ENCODE data around the gene LAMA3. TPM values are rescaled to one million over a fixed set of nuclear protein-coding genes. Genes with fewer than 3 reads are reported as not detected.

Gene LAMA3
- total and polyA plus RNA-seq, 2 donors: 10.4 to 32.3 TPM

DNA sequence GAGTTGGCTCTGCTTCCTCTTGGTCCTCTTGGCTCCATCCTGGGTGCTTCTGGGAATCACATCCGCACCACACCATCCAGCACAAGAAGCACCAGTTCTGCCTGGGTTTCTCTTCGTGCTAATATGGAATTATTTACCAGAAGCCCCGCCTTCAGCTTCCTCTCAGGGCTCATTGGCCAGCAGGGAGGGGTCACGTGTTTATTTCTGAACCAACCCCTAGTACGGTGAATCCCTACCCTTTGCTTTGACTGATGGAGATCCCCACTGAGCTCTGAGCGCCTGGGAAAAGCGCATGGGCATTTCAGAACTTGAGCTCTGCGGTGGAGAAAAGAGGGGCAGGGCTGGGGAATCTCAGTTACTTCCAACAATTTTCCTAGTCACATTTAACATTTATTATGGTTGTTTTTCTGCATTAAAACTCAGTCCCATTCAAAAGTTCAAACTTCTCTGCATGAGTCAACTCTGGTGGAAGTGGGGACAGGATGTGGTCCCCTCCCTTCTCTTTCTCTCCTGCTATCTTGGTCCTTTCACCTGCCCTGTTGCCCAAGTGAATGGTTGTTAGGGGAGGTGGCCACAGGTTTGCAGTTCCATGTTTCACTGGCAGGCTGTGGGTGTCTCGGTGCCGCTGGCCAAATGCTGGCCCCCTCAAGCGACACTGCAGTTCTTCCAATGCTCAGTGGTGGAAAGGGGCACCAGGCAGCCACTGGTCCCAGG is 248.9 kb downstream of the LAMA3 start:
- Histone ChIP-seq H3K4me3 (ENCODE audit: low read depth, low read length) (no peak overlapping the region), H3K4me1 (ENCODE audit: insufficient read depth) (no peaks in the 10 kb centered on the region), H3K27ac (ENCODE audit: low read depth) (no peak overlapping the region), H3K36me3 (ENCODE audit: insufficient read depth) (no peaks in the 10 kb centered on the region)
- 89% methylated on average over 11 of the region's 11 CpGs for whole genome bisulfite sequencing
- DNase-seq (ENCODE audit: extremely low spot score): no peak

DNA sequence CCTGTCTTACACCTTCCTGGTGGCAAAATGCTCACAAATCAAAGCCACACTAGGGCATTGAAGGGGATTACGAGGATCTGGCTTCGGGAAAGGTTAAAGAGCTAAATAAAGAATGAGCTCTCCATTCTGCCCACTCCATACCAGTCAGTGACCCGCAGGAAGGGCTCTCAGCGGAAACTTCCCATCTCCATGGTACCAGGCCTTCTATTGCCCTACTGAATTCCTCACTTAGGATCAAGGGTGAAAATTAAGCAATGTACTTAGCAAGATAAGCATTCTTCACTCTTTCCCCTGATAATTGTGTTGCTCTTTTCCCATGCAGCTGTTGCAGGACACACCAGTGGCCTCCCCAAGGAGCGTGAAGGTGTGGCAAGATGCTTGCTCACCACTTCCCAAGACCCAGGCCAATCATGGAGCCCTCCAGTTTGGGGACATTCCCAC is 249.7 kb downstream of the LAMA3 start:
- no peak overlapping the region for H3K4me3 ChIP-seq (ENCODE audit: low read depth, low read length)
- no peaks in the 10 kb centered on the region for H3K36me3 ChIP-seq (ENCODE audit: insufficient read depth)
- 83% methylated on average over 5 of the region's 5 CpGs for WGBS
- H3K4me1 ChIP-seq (ENCODE audit: insufficient read depth): no peaks in the 10 kb centered on the region
- no peak overlapping the region for H3K27ac ChIP-seq (ENCODE audit: low read depth)
- no peak for DNase-seq (ENCODE audit: extremely low spot score)

DNA sequence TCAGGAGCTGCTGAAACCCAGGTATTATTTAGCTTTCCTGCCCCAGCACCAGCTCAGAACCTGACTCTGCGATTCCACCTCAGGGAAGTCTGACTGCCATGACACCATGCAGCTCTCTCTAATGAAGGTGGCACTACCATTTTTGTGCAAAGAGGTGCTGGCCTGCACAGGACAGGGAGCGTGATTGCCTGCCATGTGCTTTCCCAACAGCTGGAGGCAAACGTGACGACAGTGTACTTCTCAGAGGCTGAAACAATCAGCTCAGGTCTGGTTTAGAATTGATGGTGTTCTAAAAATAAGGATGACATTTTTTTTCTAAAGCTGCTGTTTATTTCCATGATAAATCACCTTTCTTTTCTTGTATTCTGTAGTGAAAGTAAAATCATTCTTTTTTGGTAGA is 250.1 kb downstream of the LAMA3 start:
- no peak overlapping the region for H3K4me3 ChIP-seq (ENCODE audit: low read depth, low read length)
- H3K4me1 ChIP-seq (ENCODE audit: insufficient read depth): no peaks in the 10 kb centered on the region
- no peaks in the 10 kb centered on the region for H3K36me3 ChIP-seq (ENCODE audit: insufficient read depth)
- 79% methylated on average over 4 of the region's 4 CpGs for WGBS
- no peak for DNase-seq (ENCODE audit: extremely low spot score)
- no peak overlapping the region for H3K27ac ChIP-seq (ENCODE audit: low read depth)

DNA sequence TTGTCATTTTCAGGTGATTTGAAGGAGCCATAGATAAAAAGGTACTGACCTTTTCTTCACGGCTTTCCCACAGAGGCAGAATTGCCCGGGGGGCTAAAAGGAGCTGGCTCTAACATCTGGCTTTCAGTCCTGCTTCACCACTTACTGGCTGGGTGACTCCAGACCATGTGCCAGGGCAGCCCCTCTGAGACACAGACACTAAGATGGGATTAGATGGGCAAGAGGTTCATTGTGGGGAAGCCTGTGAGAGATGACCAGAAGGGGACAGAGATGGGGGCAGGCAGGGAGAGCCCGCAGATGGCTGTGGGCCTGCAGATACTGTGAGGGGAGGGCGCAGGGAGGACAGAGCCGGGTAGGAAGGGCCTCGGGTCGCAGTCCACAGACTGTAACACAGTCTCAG is 250.6 kb downstream of the LAMA3 start:
- H3K4me1 ChIP-seq (ENCODE audit: insufficient read depth): no peaks in the 10 kb centered on the region
- H3K4me3 ChIP-seq (ENCODE audit: low read depth, low read length): no peak overlapping the region
- 87% methylated on average over 7 of the region's 7 CpGs for WGBS
- no peak for DNase-seq (ENCODE audit: extremely low spot score)
- no peak overlapping the region for H3K27ac ChIP-seq (ENCODE audit: low read depth)
- H3K36me3 ChIP-seq (ENCODE audit: insufficient read depth): no peaks in the 10 kb centered on the region

DNA sequence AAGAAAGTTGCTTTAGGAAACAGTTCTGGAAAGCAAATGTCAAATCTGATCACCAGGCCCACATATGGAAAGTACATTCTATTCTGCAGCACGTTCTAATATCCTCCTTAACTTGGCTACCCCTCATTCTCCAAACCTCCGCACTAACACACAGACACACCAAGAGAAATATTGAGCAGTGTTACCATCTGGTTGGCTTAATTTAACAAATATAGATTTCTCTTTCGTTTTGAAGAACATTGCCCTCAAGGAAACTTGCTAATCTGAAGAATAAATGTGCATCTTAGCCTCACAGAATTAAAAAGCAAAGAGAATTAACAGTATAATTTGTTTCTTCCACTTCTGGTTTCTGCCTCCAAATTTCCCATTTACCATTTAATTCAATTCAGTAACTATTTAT is 252.5 kb downstream of the LAMA3 start:
- Histone ChIP-seq H3K36me3 (ENCODE audit: insufficient read depth) (no peaks in the 10 kb centered on the region), H3K27ac (ENCODE audit: low read depth) (no peak overlapping the region), H3K4me1 (ENCODE audit: insufficient read depth) (no peaks in the 10 kb centered on the region), H3K4me3 (ENCODE audit: low read depth, low read length) (no peak overlapping the region)
- DNase-seq (ENCODE audit: extremely low spot score): no peak
- WGBS: 78% methylated on average over 3 of the region's 3 CpGs

DNA sequence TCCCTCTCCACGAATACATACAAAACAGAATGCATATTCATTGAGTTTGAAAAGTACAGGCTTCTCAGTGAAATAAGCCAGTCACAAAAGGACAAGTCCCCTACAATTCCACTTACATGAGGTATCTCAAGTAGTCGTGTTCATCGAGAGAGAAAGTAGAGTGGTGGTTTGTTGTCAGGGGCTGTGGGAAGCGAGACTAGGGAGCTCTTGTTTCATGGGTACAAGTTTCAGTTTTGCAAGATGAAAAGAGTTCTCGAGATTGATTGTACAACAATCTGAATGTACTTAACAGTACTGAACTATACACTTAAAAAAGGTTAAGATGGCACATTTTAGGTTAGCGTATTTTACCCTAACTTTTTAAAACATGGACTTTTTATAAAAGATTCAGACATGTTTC is 253.9 kb downstream of the LAMA3 start:
- no peak overlapping the region for H3K27ac ChIP-seq (ENCODE audit: low read depth)
- WGBS: 88% methylated on average over 6 of the region's 6 CpGs

DNA sequence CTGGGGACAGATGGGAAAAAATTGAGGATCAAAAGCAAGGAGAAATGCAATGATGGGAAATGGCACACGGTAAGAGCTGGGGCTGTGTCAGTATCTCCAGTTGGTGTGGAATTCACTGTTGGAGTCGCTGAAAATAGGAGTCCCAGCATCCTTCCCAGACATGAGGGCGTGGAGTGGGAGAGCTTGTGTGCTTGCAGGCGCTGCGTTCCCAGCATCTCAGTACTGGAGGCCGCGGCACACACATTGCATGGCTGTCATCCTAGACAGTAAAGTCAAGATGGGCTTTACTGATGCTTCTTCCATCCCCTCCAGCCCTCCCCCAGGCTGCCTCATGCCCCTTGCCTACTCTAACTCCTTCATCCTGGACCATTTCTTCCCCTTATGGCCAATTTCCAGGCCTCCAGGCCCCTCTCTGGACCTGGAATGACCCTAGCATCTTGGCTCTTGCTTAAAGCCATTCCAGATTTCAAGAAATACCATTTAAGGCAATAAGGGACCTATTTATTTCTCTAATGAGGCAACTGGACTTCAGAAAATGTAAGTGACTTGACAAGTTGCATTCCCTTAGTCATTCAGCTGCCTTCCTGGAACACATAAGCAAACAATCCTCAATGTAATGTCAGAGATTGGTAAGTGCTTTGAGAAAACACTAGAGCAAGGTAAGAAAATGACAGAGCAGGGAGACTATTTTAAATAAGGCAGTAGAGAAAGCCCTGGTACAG is 254.8 kb downstream of the LAMA3 start:
- DNase-seq (ENCODE audit: extremely low spot score): no peak
- WGBS: 97% methylated on average over 7 of the region's 7 CpGs
- H3K27ac ChIP-seq (ENCODE audit: low read depth): no peak overlapping the region
- H3K4me1 ChIP-seq (ENCODE audit: insufficient read depth): no peaks in the 10 kb centered on the region
- H3K4me3 ChIP-seq (ENCODE audit: low read depth, low read length): no peak overlapping the region
- no peaks in the 10 kb centered on the region for H3K36me3 ChIP-seq (ENCODE audit: insufficient read depth)

More for the DNA sequence above, 253.9 kb downstream of the LAMA3 start:
- DNase-seq (ENCODE audit: extremely low spot score): no peak
- Histone ChIP-seq H3K4me1 (ENCODE audit: insufficient read depth) (no peaks in the 10 kb centered on the region), H3K36me3 (ENCODE audit: insufficient read depth) (no peaks in the 10 kb centered on the region), H3K4me3 (ENCODE audit: low read depth, low read length) (no peak overlapping the region)

DNA sequence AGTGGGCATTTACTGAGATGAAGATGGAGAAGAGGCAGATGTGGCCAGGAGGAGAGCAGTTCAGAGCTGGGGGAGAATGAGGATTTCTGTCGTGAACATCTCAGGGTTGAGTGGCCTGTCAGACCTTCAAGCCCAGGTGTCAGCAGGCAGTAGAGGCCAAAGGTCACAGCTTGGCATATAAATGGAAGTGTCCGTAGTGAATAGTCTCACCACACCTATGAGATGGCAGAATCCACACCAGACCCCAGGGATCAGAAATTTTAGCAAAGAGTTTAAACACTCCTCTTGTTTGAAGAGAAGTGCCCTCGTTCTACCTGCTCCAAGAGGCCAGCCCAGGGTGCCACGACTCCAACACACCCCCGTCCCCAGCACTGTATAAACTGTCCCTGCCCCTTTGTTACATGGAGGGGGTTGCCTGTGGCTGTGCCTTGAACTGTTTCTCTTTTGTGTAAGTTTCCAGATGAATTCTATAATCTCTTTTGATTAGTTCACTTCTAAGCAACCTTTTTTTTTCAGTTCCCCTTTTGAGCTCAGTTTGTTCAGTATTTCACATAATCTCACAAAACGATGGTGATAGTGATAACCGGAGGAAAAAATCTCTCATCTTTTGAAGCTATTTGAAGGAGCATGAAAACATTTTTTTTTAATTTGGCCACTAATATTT is 256.3 kb downstream of the LAMA3 start:
- Histone ChIP-seq H3K36me3 (ENCODE audit: insufficient read depth) (no peaks in the 10 kb centered on the region), H3K4me1 (ENCODE audit: insufficient read depth) (no peaks in the 10 kb centered on the region), H3K4me3 (ENCODE audit: low read depth, low read length) (no peak overlapping the region), H3K27ac (ENCODE audit: low read depth) (no peak overlapping the region)
- DNase-seq (ENCODE audit: extremely low spot score): no peak
- WGBS: 82% methylated on average over 7 of the region's 7 CpGs

DNA sequence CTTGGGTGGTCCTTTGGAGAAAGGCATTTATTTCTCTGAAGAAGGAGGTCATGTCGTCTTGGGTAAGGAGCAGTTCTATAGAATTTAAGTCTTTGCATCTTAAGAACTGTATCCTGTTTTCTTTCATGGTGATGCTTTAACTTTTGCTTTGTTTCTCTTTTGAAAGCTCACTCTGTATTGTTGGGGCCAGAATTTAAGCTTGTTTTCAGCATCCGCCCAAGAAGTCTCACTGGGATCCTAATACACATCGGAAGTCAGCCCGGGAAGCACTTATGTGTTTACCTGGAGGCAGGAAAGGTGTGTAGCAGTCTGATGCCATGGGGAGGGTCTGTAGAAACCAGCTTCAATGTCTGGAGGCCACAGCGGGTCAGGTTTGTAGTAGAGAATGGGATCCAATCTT is 260.6 kb downstream of the LAMA3 start:
- Histone ChIP-seq H3K27ac (ENCODE audit: low read depth) (no peak overlapping the region), H3K4me1 (ENCODE audit: insufficient read depth) (no peaks in the 10 kb centered on the region), H3K4me3 (ENCODE audit: low read depth, low read length) (no peak overlapping the region), H3K36me3 (ENCODE audit: insufficient read depth) (no peaks in the 10 kb centered on the region)
- 81% methylated on average over 5 of the region's 5 CpGs for WGBS
- no peak for DNase-seq (ENCODE audit: extremely low spot score)

DNA sequence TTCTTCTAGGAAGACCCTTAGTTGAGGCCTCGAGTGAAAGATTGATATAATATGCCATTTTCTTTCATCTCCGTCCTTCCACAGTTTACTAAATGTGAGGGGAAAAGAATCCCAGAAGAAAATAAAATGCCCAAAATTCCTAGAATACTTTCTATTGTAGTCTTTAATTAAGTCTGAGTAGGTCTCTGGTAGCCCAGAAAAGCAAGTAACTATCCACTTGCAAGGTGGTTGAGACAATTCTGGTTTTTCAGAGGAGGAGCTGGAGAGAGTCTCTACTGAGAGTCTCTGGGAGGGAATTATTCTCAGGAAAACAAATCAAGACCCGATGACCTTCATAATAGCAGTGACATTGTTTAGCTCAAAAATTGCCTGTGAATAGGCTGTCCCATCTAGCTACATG is 261.4 kb downstream of the LAMA3 start:
- 84% methylated on average over 3 of the region's 3 CpGs for WGBS
- no peaks in the 10 kb centered on the region for H3K36me3 ChIP-seq (ENCODE audit: insufficient read depth)
- no peak overlapping the region for H3K27ac ChIP-seq (ENCODE audit: low read depth)

DNA sequence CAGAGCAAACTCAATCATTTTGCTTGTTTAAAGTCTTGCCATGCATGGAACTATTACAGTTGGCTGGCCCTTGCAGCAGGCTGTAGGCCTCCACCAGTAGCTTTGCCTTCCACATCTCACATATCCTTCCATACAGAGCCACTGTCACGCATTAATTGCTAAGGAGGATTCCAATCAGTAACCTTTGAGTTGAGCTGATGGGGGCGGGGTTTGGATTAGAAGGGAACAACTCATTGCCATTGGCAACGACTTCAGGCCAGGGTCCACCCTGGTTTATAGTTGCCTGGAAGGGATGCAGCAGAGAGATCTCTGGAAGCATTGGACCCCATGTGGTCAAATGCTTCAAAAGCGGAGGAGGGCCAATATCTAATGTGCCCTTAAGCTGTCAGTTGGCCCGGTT is 262.0 kb downstream of the LAMA3 start:
- WGBS: 92% methylated on average over 5 of the region's 5 CpGs
- DNase-seq (ENCODE audit: extremely low spot score): no peak
- no peak overlapping the region for H3K27ac ChIP-seq (ENCODE audit: low read depth)
- no peaks in the 10 kb centered on the region for H3K36me3 ChIP-seq (ENCODE audit: insufficient read depth)
- no peaks in the 10 kb centered on the region for H3K4me1 ChIP-seq (ENCODE audit: insufficient read depth)
- H3K4me3 ChIP-seq (ENCODE audit: low read depth, low read length): no peak overlapping the region

More for the DNA sequence above, 261.4 kb downstream of the LAMA3 start:
- H3K4me1 ChIP-seq (ENCODE audit: insufficient read depth): no peaks in the 10 kb centered on the region
- DNase-seq (ENCODE audit: extremely low spot score): no peak
- no peak overlapping the region for H3K4me3 ChIP-seq (ENCODE audit: low read depth, low read length)

DNA sequence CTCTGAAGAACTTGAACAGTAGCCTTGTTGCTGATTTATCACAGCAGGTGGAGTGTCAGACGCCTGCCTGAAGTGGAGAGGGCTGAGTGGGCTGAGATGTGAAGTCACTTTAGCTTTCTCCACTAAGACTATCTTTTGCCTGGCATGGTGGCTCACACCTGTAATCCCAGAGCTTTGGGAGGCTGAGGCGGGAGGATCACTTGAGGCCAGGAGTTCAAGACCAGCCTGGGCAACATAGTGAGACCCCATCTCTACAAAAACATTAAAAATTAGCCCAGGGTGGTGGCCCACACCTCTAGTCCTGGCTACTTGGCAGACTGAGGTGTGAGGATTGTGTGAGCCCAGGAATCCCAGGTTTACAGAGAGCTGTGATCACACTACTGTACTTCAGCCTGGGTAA is 264.7 kb downstream of the LAMA3 start:
- Histone ChIP-seq H3K27ac (ENCODE audit: low read depth) (no peak overlapping the region), H3K4me3 (ENCODE audit: low read depth, low read length) (no peak overlapping the region), H3K36me3 (ENCODE audit: insufficient read depth) (no peaks in the 10 kb centered on the region), H3K4me1 (ENCODE audit: insufficient read depth) (no peaks in the 10 kb centered on the region)
- 92% methylated on average over 2 of the region's 2 CpGs for WGBS
- no peak for DNase-seq (ENCODE audit: extremely low spot score)

DNA sequence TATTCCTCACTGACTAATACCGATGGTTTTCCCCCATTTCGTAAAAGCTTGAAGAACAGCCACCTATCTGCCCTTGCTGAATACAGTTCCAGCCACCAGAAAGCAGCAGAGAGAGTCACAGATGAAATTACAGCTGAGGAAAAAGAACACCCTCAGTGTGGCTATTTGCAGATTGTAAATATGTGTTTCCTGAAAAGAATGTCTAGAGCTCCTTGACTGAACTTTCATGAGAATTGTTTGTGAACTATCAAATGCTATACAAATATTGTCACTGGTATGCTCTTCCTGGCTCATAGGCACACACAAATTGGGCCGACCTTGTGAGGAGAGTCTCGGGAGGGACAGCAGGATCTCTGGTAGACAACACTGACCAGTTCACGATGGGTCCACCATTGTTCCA is 267.2 kb downstream of the LAMA3 start:
- Histone ChIP-seq H3K4me3 (ENCODE audit: low read depth, low read length) (no peak overlapping the region), H3K4me1 (ENCODE audit: insufficient read depth) (no peaks in the 10 kb centered on the region), H3K36me3 (ENCODE audit: insufficient read depth) (no peaks in the 10 kb centered on the region), H3K27ac (ENCODE audit: low read depth) (no peak overlapping the region)
- DNase-seq (ENCODE audit: extremely low spot score): no peak
- 92% methylated on average over 5 of the region's 5 CpGs for WGBS

DNA sequence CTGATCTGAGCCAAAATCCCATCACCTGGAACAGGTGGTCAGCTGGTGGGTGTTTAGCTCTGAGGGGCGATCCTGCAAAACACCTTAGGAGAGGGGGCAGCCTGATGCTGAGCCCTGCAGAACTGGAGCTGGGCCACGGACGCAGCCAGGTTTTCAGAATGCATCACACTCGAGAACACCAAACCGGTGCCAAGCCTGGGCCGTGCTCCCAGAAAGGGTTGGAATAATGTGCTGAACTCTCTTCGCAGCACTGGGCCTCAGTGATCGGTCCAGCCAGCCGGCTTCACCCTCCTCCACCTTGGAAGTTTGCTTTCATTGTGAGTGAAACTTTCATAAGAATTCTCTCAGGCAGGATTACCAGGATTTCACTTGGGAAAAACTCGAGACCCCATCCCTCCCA is 268.8 kb downstream of the LAMA3 start:
- H3K4me3 ChIP-seq (ENCODE audit: low read depth, low read length): no peak overlapping the region
- no peaks in the 10 kb centered on the region for H3K4me1 ChIP-seq (ENCODE audit: insufficient read depth)
- no peak overlapping the region for H3K27ac ChIP-seq (ENCODE audit: low read depth)
- WGBS: 28% methylated on average over 10 of the region's 10 CpGs
- H3K36me3 ChIP-seq (ENCODE audit: insufficient read depth): no peaks in the 10 kb centered on the region
- no peak for DNase-seq (ENCODE audit: extremely low spot score)

Data from urinary bladder (tissue), 4 donors.